GM23338 (cell line): ENCODE measurements around the gene SNX2. TPM values are rescaled to one million over a fixed set of nuclear protein-coding genes. Genes with fewer than 3 reads are reported as not detected.

ENCODE experiments used
- ATAC-seq: fragments of 200-7000 bp; cut with Tn5 transposase; 3 replicates; pipeline ENCODE4 v1.9.1; 2020
- DNase-seq: peaks from one replicate; pipeline ENCODE4 v3.0.0-alpha.2; 2015; ENCODE audit warnings: low spot score
- H2AFZ ChIP-seq: fragments of 200-600 bp; sonication (generic); 2 replicates; pipeline ENCODE4 v1.8.0; 2016; ENCODE audit warnings: antibody characterized with exemption, mild to moderate bottlenecking, moderate library complexity
- H3F3A ChIP-seq: fragments of 200-600 bp; sonication (generic); replicated peaks from 2 replicates; pipeline ENCODE4 v1.8.0; 2017; ENCODE audit warnings: antibody characterized with exemption, mixed run types, low read depth
- H3K27ac ChIP-seq: fragments of 200-600 bp; sonication (generic); 2 replicates; pipeline ENCODE4 v1.6.1; 2016; ENCODE audit warnings: low read depth
- H3K27me3 ChIP-seq: fragments of 200-600 bp; sonication (generic); 2 replicates; pipeline ENCODE4 v1.8.0; 2016; ENCODE audit warnings: mild to moderate bottlenecking, mixed run types, moderate library complexity; ENCODE audit not compliant: insufficient read depth
- H3K36me3 ChIP-seq: fragments of 200-600 bp; sonication (generic); 2 replicates; pipeline ENCODE4 v1.8.0; 2016; ENCODE audit warnings: mild to moderate bottlenecking; ENCODE audit not compliant: insufficient read depth
- H3K4me1 ChIP-seq: fragments of 200-600 bp; sonication (generic); 2 replicates; pipeline ENCODE4 v1.8.0; 2016; ENCODE audit warnings: mild to moderate bottlenecking, moderate library complexity; ENCODE audit not compliant: insufficient read depth
- H3K4me2 ChIP-seq: fragments of 200-600 bp; sonication (generic); 2 replicates; pipeline ENCODE4 v1.7.1; 2017; ENCODE audit warnings: mixed run types
- H3K4me3 ChIP-seq: fragments of 200-600 bp; sonication (generic); 2 replicates; pipeline ENCODE4 v1.6.1; 2016; ENCODE audit warnings: mixed run types
- H3K79me2 ChIP-seq: fragments of 200-600 bp; sonication (generic); replicated peaks from 2 replicates; pipeline ENCODE4 v1.8.0; 2017; ENCODE audit warnings: mild to moderate bottlenecking; ENCODE audit not compliant: insufficient read depth
- H3K9me2 ChIP-seq: fragments of 200-600 bp; sonication (generic); 2 replicates; pipeline ENCODE4 v1.8.0; 2017; ENCODE audit not compliant: insufficient read depth
- H4K20me1 ChIP-seq: fragments of 200-600 bp; sonication (generic); replicated peaks from 2 replicates; pipeline ENCODE4 v1.8.0; 2017; ENCODE audit warnings: mild to moderate bottlenecking; ENCODE audit not compliant: insufficient read depth
- H3K27ac Mint-ChIP-seq: 2 replicates; pipeline ENCODE4 v1.8.0; 2020; ENCODE audit warnings: inconsistent platforms, mild to moderate bottlenecking, moderate library complexity, mixed read lengths
- H3K27me3 Mint-ChIP-seq: 3 replicates; pipeline ENCODE4 v1.8.0; 2022; ENCODE audit warnings: low read depth, mild to moderate bottlenecking, moderate library complexity, mixed read lengths, inconsistent platforms; ENCODE audit not compliant: insufficient read depth, poor library complexity
- H3K36me3 Mint-ChIP-seq: 3 replicates; pipeline ENCODE4 v1.8.0; 2021; ENCODE audit warnings: low read depth, mild to moderate bottlenecking, inconsistent platforms, moderate library complexity, mixed read lengths
- H3K4me1 Mint-ChIP-seq: 3 replicates; pipeline ENCODE4 v1.8.0; 2020; ENCODE audit warnings: mild to moderate bottlenecking, inconsistent platforms, mixed read lengths
- H3K4me3 Mint-ChIP-seq: 3 replicates; pipeline ENCODE4 v1.8.0; 2021; ENCODE audit warnings: moderate library complexity, mild to moderate bottlenecking, inconsistent platforms, mixed read lengths
- H3K9me3 Mint-ChIP-seq: 3 replicates; pipeline ENCODE4 v1.8.0; 2020; ENCODE audit warnings: moderate library complexity, mild to moderate bottlenecking, inconsistent platforms, mixed read lengths
- CREB1 ChIP-seq: fragments of 250-450 bp; sonication (Bioruptor Pico); IDR thresholded peaks from 2 replicates; pipeline ENCODE4 v1.5.0; 2020; ENCODE audit warnings: low read depth, mild to moderate bottlenecking, moderate library complexity
- CTCF ChIP-seq, 2 experiments: fragments of 200-600 bp in 1 of 2; sonication (generic) in 1 of 2; conservative IDR thresholded peaks; 2 replicates each; pipeline versions ENCODE4 v1.5.1 to v1.6.1; 2016 to 2017; ENCODE audit warnings: antibody characterized with exemption in 2 of 2, low read depth in 2 of 2, mild to moderate bottlenecking in 2 of 2, moderate library complexity in 1 of 2
- ETS1 ChIP-seq: IDR thresholded peaks from 2 replicates; pipeline ENCODE4 v1.6.1; 2016; ENCODE audit warnings: antibody characterized with exemption
- EZH2 ChIP-seq: fragments of 200-600 bp; sonication (generic); IDR thresholded peaks from one replicate; pipeline ENCODE4 v1.8.0; 2017; ENCODE audit warnings: antibody characterized with exemption, mild to moderate bottlenecking, low read depth; ENCODE audit not compliant: unreplicated experiment
- EZH2phosphoT487 ChIP-seq: fragments of 200-600 bp; sonication (generic); IDR thresholded peaks from one replicate; pipeline ENCODE4 v1.8.1; 2018; ENCODE audit warnings: antibody characterized with exemption; ENCODE audit not compliant: unreplicated experiment
- JUNB ChIP-seq: IDR thresholded peaks from one replicate; pipeline ENCODE4 v1.6.1; 2016; ENCODE audit warnings: antibody characterized with exemption; ENCODE audit not compliant: unreplicated experiment
- NANOG ChIP-seq: IDR thresholded peaks from 2 replicates; pipeline ENCODE4 v1.6.1; 2016; ENCODE audit warnings: antibody characterized with exemption, borderline replicate concordance
- POLR2AphosphoS5 ChIP-seq: IDR thresholded peaks from 2 replicates; pipeline ENCODE4 v1.6.1; 2016; ENCODE audit warnings: antibody characterized with exemption, low read depth
- REST ChIP-seq: IDR thresholded peaks from one replicate; pipeline ENCODE4 v1.6.1; 2018; ENCODE audit warnings: antibody characterized with exemption; ENCODE audit not compliant: unreplicated experiment
- STAT1 ChIP-seq: IDR thresholded peaks from one replicate; pipeline ENCODE4 v1.6.1; 2016; ENCODE audit warnings: antibody characterized with exemption; ENCODE audit not compliant: unreplicated experiment
- ZNF114 ChIP-seq: fragments of 250-450 bp; sonication (Bioruptor Pico); IDR thresholded peaks from 2 replicates; pipeline ENCODE4 v1.5.0; 2020; ENCODE audit warnings: mild to moderate bottlenecking, moderate library complexity
- ZNF331 ChIP-seq: fragments of 250-450 bp; sonication (Bioruptor Pico); IDR thresholded peaks from 2 replicates; pipeline ENCODE4 v1.5.0; 2020; ENCODE audit warnings: low read depth, mild to moderate bottlenecking, moderate library complexity
- ZNF462 ChIP-seq: fragments of 250-450 bp; sonication (Bioruptor Pico); IDR thresholded peaks from 2 replicates; pipeline ENCODE4 v1.5.0; 2020; ENCODE audit warnings: mild to moderate bottlenecking, moderate library complexity
- polyA plus RNA-seq: library from polyadenylated mRNA; unstranded; fragments of >200 nt; fragmentation: Nextera tagmentation; extraction: Ambion mirVana; gene quantifications from 2 replicates; pipeline ENCODE4 v1.2.1, GENCODE V29; 2016
- total RNA-seq: library from RNA; depleted of rRNA; stranded (reverse); fragments of >200 nt; shearing (Covaris generic); gene quantifications from 2 replicates; pipeline ENCODE4 v1.2.3, GENCODE V29; 2014

The SNX2 gene
- total and polyA plus RNA-seq, 2 experiments from 2014 or later = 50.8 to 67.8 TPM

- Mint-ChIP-seq H3K27me3 (no peaks in the 10 kb centered on the region), H3K4me3 (no peak overlapping the region), H3K4me1 (peaks cover 30% of the 10 kb centered on the region), H3K27ac (no peak overlapping the region), H3K36me3 (no peaks in the 10 kb centered on the region; the same call in 2 of the 3 replicates), H3K9me3 (no peaks in the 10 kb centered on the region)
- Histone ChIP-seq H3K9me2 (peaks cover 4% of the 10 kb centered on the region; the same call in 1 of the 2 replicates), H3K27me3 (no peaks in the 10 kb centered on the region), H3K4me2 (no peak overlapping the region), H3K27ac (no peak overlapping the region), H3K36me3 (no peaks in the 10 kb centered on the region), H4K20me1 (no peaks in the 10 kb centered on the region), H3K79me2 (0 out of 2 replicates have a peak, but pooled peaks cover 3% of the 10 kb centered on the region), H3F3A (no peaks in the 10 kb centered on the region), H2AFZ (no peak overlapping the region), H3K4me1 (peaks cover 27% of the 10 kb centered on the region), H3K4me3 (no peak overlapping the region)
- no peak for TF ChIP-seq ZNF462 (CRISPR knock-in tag)
- TF ChIP-seq CREB1 (CRISPR knock-in tag) = no peak
- TF ChIP-seq POLR2AphosphoS5 = no peak
- TF ChIP-seq ZNF331 = no peak
- no peak for TF ChIP-seq STAT1
- no peak for TF ChIP-seq EZH2
- TF ChIP-seq JUNB = no peak
- TF ChIP-seq EZH2phosphoT487 = no peak
- TF ChIP-seq NANOG = no peak
- TF ChIP-seq ETS1 = no peak
- TF ChIP-seq ZNF114 = no peak
- no peak for TF ChIP-seq CTCF (conservative IDR thresholded peaks at IDR 0.05; ENCODE audit: low read depth in 2 of 2)
- TF ChIP-seq REST = no peak
- ATAC-seq (no peak), DNase-seq (no peak)
These were observed 90.0 kb downstream of the SNX2 start for GRCh38 chr5:122864842-122865241.
